ENCODE measurements around the gene JRKL. TPM values are rescaled to one million over a fixed set of nuclear protein-coding genes. Genes with fewer than 3 reads are reported as not detected.

Gene JRKL
- total and polyA plus RNA-seq, 9 donors = 7.1 to 18.8 (median 11.7) TPM

GRCh38 chr11:96373826-96374225 lies 16.0 kb upstream of the JRKL start:
- no peak for DNase-seq
- no peaks in the 10 kb centered on the region for H3K4me1 ChIP-seq (ENCODE audit: insufficient read depth)
- TF ChIP-seq, protein P1, sequence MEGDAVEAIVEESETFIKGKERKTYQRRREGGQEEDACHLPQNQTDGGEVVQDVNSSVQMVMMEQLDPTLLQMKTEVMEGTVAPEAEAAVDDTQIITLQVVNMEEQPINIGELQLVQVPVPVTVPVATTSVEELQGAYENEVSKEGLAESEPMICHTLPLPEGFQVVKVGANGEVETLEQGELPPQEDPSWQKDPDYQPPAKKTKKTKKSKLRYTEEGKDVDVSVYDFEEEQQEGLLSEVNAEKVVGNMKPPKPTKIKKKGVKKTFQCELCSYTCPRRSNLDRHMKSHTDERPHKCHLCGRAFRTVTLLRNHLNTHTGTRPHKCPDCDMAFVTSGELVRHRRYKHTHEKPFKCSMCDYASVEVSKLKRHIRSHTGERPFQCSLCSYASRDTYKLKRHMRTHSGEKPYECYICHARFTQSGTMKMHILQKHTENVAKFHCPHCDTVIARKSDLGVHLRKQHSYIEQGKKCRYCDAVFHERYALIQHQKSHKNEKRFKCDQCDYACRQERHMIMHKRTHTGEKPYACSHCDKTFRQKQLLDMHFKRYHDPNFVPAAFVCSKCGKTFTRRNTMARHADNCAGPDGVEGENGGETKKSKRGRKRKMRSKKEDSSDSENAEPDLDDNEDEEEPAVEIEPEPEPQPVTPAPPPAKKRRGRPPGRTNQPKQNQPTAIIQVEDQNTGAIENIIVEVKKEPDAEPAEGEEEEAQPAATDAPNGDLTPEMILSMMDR (IDR thresholded peaks at IDR 0.05) = no peak
- TF ChIP-seq EP300 (IDR thresholded peaks at IDR 0.05) (no peak), POLR2A (IDR thresholded peaks at IDR 0.05) (no peak)
- H3K36me3 ChIP-seq = no peaks in the 10 kb centered on the region
- intact Hi-C loops (cut with DNase I) = no loop called here
- H3K27ac ChIP-seq = no peak overlapping the region
- no peaks in the 10 kb centered on the region for H3K9me3 ChIP-seq
- no peaks in the 10 kb centered on the region for H3K27me3 ChIP-seq
- H3K4me3 ChIP-seq = no peak overlapping the region
- 96 to 99% (median 98%) methylated on average over 4 of the region's 4 CpGs for WGBS, 3 donors

DNA sequence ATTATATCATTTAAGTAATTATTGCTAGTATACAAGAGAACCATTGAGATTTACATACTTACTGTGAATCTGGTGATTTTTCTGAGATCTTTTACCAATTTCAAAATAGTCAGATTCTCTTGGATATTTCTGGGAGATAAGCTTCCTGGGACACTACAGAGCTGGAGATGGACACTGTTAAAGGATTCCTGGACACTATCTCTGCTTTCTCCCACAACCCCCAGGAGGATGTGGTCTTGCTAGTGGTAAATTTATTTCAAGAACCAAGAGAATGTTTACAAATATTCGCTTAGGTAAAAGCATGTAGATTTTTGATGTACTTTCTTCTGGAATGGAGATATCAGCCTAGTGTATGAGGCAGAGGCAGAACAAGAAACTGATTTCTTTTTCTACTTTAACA lies 13.0 kb upstream of the JRKL start:
- Histone ChIP-seq H3K4me3 (no peak overlapping the region), H3K9me3 (no peaks in the 10 kb centered on the region), H3K27ac (no peak overlapping the region), H3K4me1 (ENCODE audit: insufficient read depth) (no peaks in the 10 kb centered on the region), H3K27me3 (no peaks in the 10 kb centered on the region), H3K36me3 (no peaks in the 10 kb centered on the region)
- 86 to 94% (median 90%) methylated on average over 1 of the region's 1 CpG for WGBS, 3 donors
- intact Hi-C loops (cut with DNase I) = no loop called here
- TF ChIP-seq, protein P1 (IDR thresholded peaks at IDR 0.05) = no peak
- TF ChIP-seq EP300 (IDR thresholded peaks at IDR 0.05) = no peak
- TF ChIP-seq POLR2A (IDR thresholded peaks at IDR 0.05) = no peak
- no peak for DNase-seq

DNA sequence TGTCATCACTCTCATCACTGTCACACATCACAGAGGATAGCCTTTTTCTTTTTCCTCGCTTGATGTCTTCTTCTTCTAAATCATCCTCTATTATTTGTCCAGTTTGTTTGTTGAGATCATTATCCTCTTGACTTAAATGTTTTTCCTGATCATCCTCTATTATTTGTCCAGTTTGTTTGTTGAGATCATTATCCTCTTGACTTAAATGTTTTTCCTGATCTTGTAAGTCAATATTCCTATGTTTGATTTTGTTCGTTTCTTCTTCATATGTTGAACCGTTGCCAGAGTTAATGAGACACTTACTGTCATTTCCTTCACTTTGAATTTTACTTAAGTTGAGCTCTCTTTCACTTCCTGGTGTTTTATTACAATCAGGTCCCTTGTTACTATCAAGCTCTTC lies 5.7 kb upstream of the JRKL start:
- H3K36me3 ChIP-seq = no peaks in the 10 kb centered on the region
- H3K4me3 ChIP-seq = no peak overlapping the region
- intact Hi-C loops (cut with DNase I) = no loop called here
- H3K27me3 ChIP-seq = no peaks in the 10 kb centered on the region
- no peak for DNase-seq
- no peaks in the 10 kb centered on the region for H3K9me3 ChIP-seq
- H3K27ac ChIP-seq = no peak overlapping the region
- TF ChIP-seq POLR2A (IDR thresholded peaks at IDR 0.05) = no peak
- TF ChIP-seq, protein P1 (IDR thresholded peaks at IDR 0.05) = no peak
- TF ChIP-seq EP300 (IDR thresholded peaks at IDR 0.05) = no peak
- no peaks in the 10 kb centered on the region for H3K4me1 ChIP-seq (ENCODE audit: insufficient read depth)
- 91 to 93% (median 92%) methylated on average over 3 of the region's 3 CpGs for WGBS, 3 donors

DNA sequence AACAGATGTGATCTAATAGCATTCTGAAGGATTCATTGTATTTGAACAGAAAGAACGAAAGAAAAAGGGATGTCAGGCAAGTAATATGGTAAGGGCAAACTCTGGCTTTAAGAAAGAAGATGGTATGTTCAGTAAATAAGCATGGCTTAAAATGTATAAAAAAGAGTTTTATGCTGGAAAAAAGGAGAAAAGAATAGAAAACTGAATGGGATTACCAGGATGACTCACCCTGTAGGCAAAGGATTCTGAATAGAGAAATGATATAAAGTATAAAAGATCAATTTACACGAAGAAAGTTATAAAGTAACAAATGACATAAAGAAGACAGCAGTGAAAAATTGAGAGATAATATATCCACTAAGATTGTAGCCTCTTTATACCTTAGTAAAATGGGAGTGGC lies 4.6 kb upstream of the JRKL start:
- no peaks in the 10 kb centered on the region for H3K4me1 ChIP-seq (ENCODE audit: insufficient read depth)
- no peaks in the 10 kb centered on the region for H3K27me3 ChIP-seq
- intact Hi-C loops (cut with DNase I) = no loop called here
- TF ChIP-seq POLR2A (IDR thresholded peaks at IDR 0.05) (no peak), EP300 (IDR thresholded peaks at IDR 0.05) (no peak)
- TF ChIP-seq, protein P1 (IDR thresholded peaks at IDR 0.05) = no peak
- H3K27ac ChIP-seq = no peak overlapping the region
- no peak for DNase-seq
- 90 to 96% (median 94%) methylated on average over 2 of the region's 2 CpGs for WGBS, 3 donors
- no peak overlapping the region for H3K4me3 ChIP-seq
- H3K36me3 ChIP-seq = no peaks in the 10 kb centered on the region
- H3K9me3 ChIP-seq = no peaks in the 10 kb centered on the region

Data from ovary (tissue), 9 donors.